HFFc6 (cell line): ENCODE data around the gene RASAL2. TPM values are rescaled to one million over a fixed set of nuclear protein-coding genes. Genes with fewer than 3 reads are reported as not detected.

ENCODE experiments used
- DNase-seq: peaks from one replicate; pipeline ENCODE4 v3.0.0-alpha.2; 2018
- H3K27ac Mint-ChIP-seq: 2 replicates; pipeline ENCODE4 v1.8.0; 2020; ENCODE audit warnings: mild to moderate bottlenecking, mixed read lengths
- H3K27me3 Mint-ChIP-seq: 2 replicates; pipeline ENCODE4 v1.8.0; 2021; ENCODE audit warnings: mild to moderate bottlenecking, moderate library complexity, mixed read lengths; ENCODE audit not compliant: insufficient read depth
- H3K36me3 Mint-ChIP-seq: 2 replicates; pipeline ENCODE4 v1.8.0; 2021; ENCODE audit warnings: low read depth, mixed read lengths
- H3K4me1 Mint-ChIP-seq: 2 replicates; pipeline ENCODE4 v1.8.0; 2020; ENCODE audit warnings: low read depth, mixed read lengths
- H3K4me3 Mint-ChIP-seq: 2 replicates; pipeline ENCODE4 v1.8.0; 2020; ENCODE audit warnings: mild to moderate bottlenecking, moderate library complexity, mixed read lengths
- H3K9me3 Mint-ChIP-seq: 2 replicates; pipeline ENCODE4 v1.8.0; 2020; ENCODE audit warnings: mild to moderate bottlenecking, mixed read lengths
- CTCF ChIP-seq: fragments of 200-600 bp; sonication (generic); IDR thresholded peaks from 2 replicates; pipeline ENCODE4 v1.5.0; 2021; ENCODE audit warnings: antibody characterized with exemption, mild to moderate bottlenecking
- total RNA-seq, 6 experiments: library from RNA; stranded (reverse); fragmentation: NEBNext Ultra II Directional; extraction: Animal tissue kit (Norgen Biotek cat#: 25700); gene quantifications; 2 replicates in 1 of 6; 3 replicates in 5 of 6; pipeline ENCODE4 v1.2.3, GENCODE V29; 2021

RASAL2 gene
- total RNA-seq, 6 experiments from 2014 or later, result 21.2 to 30.7 (median 24.4) TPM

DNA sequence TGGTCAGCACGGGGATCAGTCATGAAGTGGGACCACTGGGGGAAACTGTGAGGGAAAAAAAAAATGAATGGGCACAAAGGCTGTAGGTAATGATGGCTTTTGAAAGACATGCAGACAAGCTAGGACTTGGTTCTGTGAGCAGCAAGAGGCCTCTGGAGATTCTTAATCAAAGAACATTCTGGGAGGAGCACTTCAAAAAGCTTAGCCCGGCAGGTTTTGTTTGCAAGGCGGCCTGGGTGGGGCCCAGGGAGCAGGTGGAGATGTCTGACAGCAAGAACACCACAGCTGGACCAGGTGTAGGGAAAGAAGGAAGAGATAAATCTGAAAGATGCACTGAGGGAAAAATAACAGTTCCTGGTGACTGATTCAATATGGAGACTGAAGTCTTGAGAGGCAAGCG, 425.0 kb downstream of the RASAL2 start:
- no peak for DNase-seq
- Mint-ChIP-seq H3K4me1 (no peaks in the 10 kb centered on the region), H3K4me3 (no peak overlapping the region), H3K27ac (no peak overlapping the region), H3K9me3 (no peaks in the 10 kb centered on the region), H3K27me3 (peaks cover 2% of the 10 kb centered on the region; the same call in 1 of the 2 replicates), H3K36me3 (no peaks in the 10 kb centered on the region)
- no peak for TF ChIP-seq CTCF

GRCh38 chr1:178520803-178521202, 426.9 kb downstream of the RASAL2 start:
- Mint-ChIP-seq H3K27me3 (no peaks in the 10 kb centered on the region), H3K4me1 (no peaks in the 10 kb centered on the region), H3K4me3 (no peak overlapping the region), H3K9me3 (no peaks in the 10 kb centered on the region), H3K36me3 (no peaks in the 10 kb centered on the region), H3K27ac (no peak overlapping the region)
- TF ChIP-seq CTCF, result no peak
- DNase-seq, result no peak

- TF ChIP-seq CTCF, result no peak
- Mint-ChIP-seq H3K36me3 (no peaks in the 10 kb centered on the region), H3K4me1 (no peaks in the 10 kb centered on the region), H3K4me3 (no peak overlapping the region), H3K27ac (no peak overlapping the region), H3K27me3 (no peaks in the 10 kb centered on the region), H3K9me3 (no peaks in the 10 kb centered on the region)
- no peak for DNase-seq
Measured at GRCh38 chr1:178521241-178521640, 427.3 kb downstream of the RASAL2 start.

DNA sequence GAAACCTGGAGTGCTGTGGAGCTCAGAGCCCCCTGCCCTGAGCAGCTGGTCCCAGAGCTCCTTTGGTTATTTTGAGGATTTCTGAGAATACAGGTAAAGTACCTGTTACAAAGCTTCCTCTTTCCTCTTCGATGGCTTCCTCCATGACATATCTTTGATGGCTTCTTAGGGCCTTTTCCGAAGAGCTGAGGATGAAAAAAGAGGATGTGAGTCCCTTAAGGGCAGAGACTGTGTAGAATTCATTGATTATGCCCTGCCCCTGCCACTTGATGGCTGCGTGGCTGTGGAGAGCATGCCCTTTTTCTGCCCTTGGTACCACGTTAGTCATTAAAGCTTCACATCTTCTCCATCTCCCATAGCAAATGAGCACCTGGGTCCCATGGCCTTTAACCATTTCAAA, 433.2 kb downstream of the RASAL2 start:
- DNase-seq, result no peak
- Mint-ChIP-seq H3K27me3 (peaks cover 2% of the 10 kb centered on the region; the same call in 1 of the 2 replicates), H3K36me3 (no peaks in the 10 kb centered on the region), H3K4me3 (no peak overlapping the region), H3K9me3 (no peaks in the 10 kb centered on the region), H3K4me1 (peaks cover 21% of the 10 kb centered on the region), H3K27ac (no peak overlapping the region)
- TF ChIP-seq CTCF, result no peak

- no peak for TF ChIP-seq CTCF
- Mint-ChIP-seq H3K27ac (no peak overlapping the region), H3K9me3 (no peaks in the 10 kb centered on the region), H3K27me3 (peaks cover 2% of the 10 kb centered on the region), H3K4me3 (no peak overlapping the region), H3K36me3 (no peaks in the 10 kb centered on the region), H3K4me1 (peaks cover 28% of the 10 kb centered on the region)
- DNase-seq, result no peak
Measured at GRCh38 chr1:178528228-178528952, 434.5 kb downstream of the RASAL2 start.
